Measurements from ENCODE around the gene ZYG11B.
"Not testable (repeated sequence)": the region's sequence is repeated elsewhere in the genome, so short reads cannot be mapped to it uniquely, and the experiment has no call there.

Gene ZYG11B

GRCh38 chr1:52706941-52707926, 19.0 kb upstream of the ZYG11B start:
- in situ Hi-C loops (cut with MboI; ENCODE audit: low sequenced_read_pairs): no loop called here

- in situ Hi-C loops (cut with MboI; ENCODE audit: low sequenced_read_pairs): no loop called here
Observed at GRCh38 chr1:52707927-52708655, 18.2 kb upstream of the ZYG11B start.

GRCh38 chr1:52709016-52709415, 17.2 kb upstream of the ZYG11B start:
- in situ Hi-C loops (cut with MboI; ENCODE audit: low sequenced_read_pairs): no loop called here

GRCh38 chr1:52713590-52713989, 12.7 kb upstream of the ZYG11B start:
- in situ Hi-C loops (cut with MboI; ENCODE audit: low sequenced_read_pairs): no loop called here

- in situ Hi-C loops (cut with MboI; ENCODE audit: low sequenced_read_pairs): not testable (repeated sequence)
Observed at GRCh38 chr1:52715296-52715695, 11.0 kb upstream of the ZYG11B start.

- in situ Hi-C loops (cut with MboI; ENCODE audit: low sequenced_read_pairs): no loop called here
Observed at GRCh38 chr1:52723260-52723659, 3.0 kb upstream of the ZYG11B start.

- in situ Hi-C loops (cut with MboI; ENCODE audit: low sequenced_read_pairs): no loop called here
Observed at GRCh38 chr1:52725903-52726264, 369 bp upstream of the ZYG11B start.

- in situ Hi-C loops (cut with MboI; ENCODE audit: low sequenced_read_pairs): no loop called here
Observed at GRCh38 chr1:52727114-52727586, 897 bp downstream of the ZYG11B start.

GRCh38 chr1:52727956-52728656, 1.9 kb downstream of the ZYG11B start:
- in situ Hi-C loops (cut with MboI; ENCODE audit: low sequenced_read_pairs): no loop called here

- in situ Hi-C loops (cut with MboI; ENCODE audit: low sequenced_read_pairs): no loop called here
Observed at GRCh38 chr1:52733368-52733767, 7.1 kb downstream of the ZYG11B start.

- in situ Hi-C loops (cut with MboI; ENCODE audit: low sequenced_read_pairs): not testable (repeated sequence)
Observed at GRCh38 chr1:52735371-52735770, 9.1 kb downstream of the ZYG11B start.

- in situ Hi-C loops (cut with MboI; ENCODE audit: low sequenced_read_pairs): no loop called here
Observed at GRCh38 chr1:52738148-52738547, 11.9 kb downstream of the ZYG11B start.

GRCh38 chr1:52738893-52739292, 12.6 kb downstream of the ZYG11B start:
- in situ Hi-C loops (cut with MboI; ENCODE audit: low sequenced_read_pairs): no loop called here

GRCh38 chr1:52739699-52740467, 13.6 kb downstream of the ZYG11B start:
- in situ Hi-C loops (cut with MboI; ENCODE audit: low sequenced_read_pairs): no loop called here

- in situ Hi-C loops (cut with MboI; ENCODE audit: low sequenced_read_pairs): no loop called here
Observed at GRCh38 chr1:52741259-52741658, 15.0 kb downstream of the ZYG11B start.

- in situ Hi-C loops (cut with MboI; ENCODE audit: low sequenced_read_pairs): no loop called here
Observed at GRCh38 chr1:52746189-52746588, 19.9 kb downstream of the ZYG11B start.

GRCh38 chr1:52747450-52747849, 21.2 kb downstream of the ZYG11B start:
- in situ Hi-C loops (cut with MboI; ENCODE audit: low sequenced_read_pairs): no loop called here

GRCh38 chr1:52748119-52748518, 21.9 kb downstream of the ZYG11B start:
- in situ Hi-C loops (cut with MboI; ENCODE audit: low sequenced_read_pairs): no loop called here

GRCh38 chr1:52749496-52749895, 23.2 kb downstream of the ZYG11B start:
- in situ Hi-C loops (cut with MboI; ENCODE audit: low sequenced_read_pairs): not testable (repeated sequence)

GRCh38 chr1:52750139-52750538, 23.9 kb downstream of the ZYG11B start:
- in situ Hi-C loops (cut with MboI; ENCODE audit: low sequenced_read_pairs): not testable (repeated sequence)
